Dendritic cell treated with granulocyte-macrophage colony-stimulating factor and Interleukin-4, amounts not matched to agents 40 ng/mL and 50 ng/mL, for 4 days (primary cell): ENCODE data around the gene PHLDB2.

Experiments used
- H3K27ac Mint-ChIP-seq: one replicate; pipeline ENCODE4 v1.8.0; 2022; ENCODE audit warnings: mild to moderate bottlenecking, mixed read lengths
- H3K27me3 Mint-ChIP-seq: one replicate; pipeline ENCODE4 v1.8.0; 2022; ENCODE audit warnings: mild to moderate bottlenecking, mixed read lengths
- H3K36me3 Mint-ChIP-seq: one replicate; pipeline ENCODE4 v1.8.0; 2022; ENCODE audit warnings: low read depth, mixed read lengths
- H3K4me1 Mint-ChIP-seq: one replicate; pipeline ENCODE4 v1.8.0; 2022; ENCODE audit warnings: low read depth, mixed read lengths
- H3K4me3 Mint-ChIP-seq: one replicate; pipeline ENCODE4 v1.8.0; 2022; ENCODE audit warnings: mild to moderate bottlenecking, moderate library complexity, mixed read lengths
- H3K9me3 Mint-ChIP-seq: one replicate; pipeline ENCODE4 v1.8.0; 2022; ENCODE audit warnings: mixed read lengths
- intact Hi-C: fragments of 100-400 bp; cut with micrococcal nuclease; formaldehyde crosslinking; loops from one replicate; pipeline ENCODE4 v1.15.0; 2022

Gene PHLDB2

GRCh38 chr3:112001526-112001925 lies 142.5 kb downstream of the PHLDB2 start:
- intact Hi-C loops: no loop called here
- H3K27me3 Mint-ChIP-seq: peaks cover 41% of the 10 kb centered on the region
- H3K9me3 Mint-ChIP-seq: no peaks in the 10 kb centered on the region
- no peaks in the 10 kb centered on the region for H3K36me3 Mint-ChIP-seq
- H3K27ac Mint-ChIP-seq: no peak overlapping the region
- peaks cover 22% of the 10 kb centered on the region for H3K4me1 Mint-ChIP-seq
- H3K4me3 Mint-ChIP-seq: no peak overlapping the region

- intact Hi-C loops: no loop called here
Observed at GRCh38 chr3:112002096-112002971, 143.3 kb downstream of the PHLDB2 start.

GRCh38 chr3:112003321-112004080 lies 144.4 kb downstream of the PHLDB2 start:
- H3K9me3 Mint-ChIP-seq: no peaks in the 10 kb centered on the region
- H3K27me3 Mint-ChIP-seq: peaks cover 29% of the 10 kb centered on the region
- H3K4me1 Mint-ChIP-seq: peaks cover 19% of the 10 kb centered on the region
- no peak overlapping the region for H3K27ac Mint-ChIP-seq
- no peak overlapping the region for H3K4me3 Mint-ChIP-seq
- H3K36me3 Mint-ChIP-seq: no peaks in the 10 kb centered on the region
- intact Hi-C loops: no loop called here

More at GRCh38 chr3:112002096-112002971, 143.3 kb downstream of the PHLDB2 start:
- H3K27ac Mint-ChIP-seq: no peak overlapping the region
- no peak overlapping the region for H3K4me3 Mint-ChIP-seq
- H3K9me3 Mint-ChIP-seq: no peaks in the 10 kb centered on the region
- H3K4me1 Mint-ChIP-seq: peaks cover 22% of the 10 kb centered on the region
- H3K36me3 Mint-ChIP-seq: no peaks in the 10 kb centered on the region
- H3K27me3 Mint-ChIP-seq: peaks cover 39% of the 10 kb centered on the region

- H3K9me3 Mint-ChIP-seq: no peaks in the 10 kb centered on the region
- no peaks in the 10 kb centered on the region for H3K36me3 Mint-ChIP-seq
- H3K4me3 Mint-ChIP-seq: no peak overlapping the region
- intact Hi-C loops: no loop called here
- H3K27ac Mint-ChIP-seq: no peak overlapping the region
- peaks cover 13% of the 10 kb centered on the region for H3K4me1 Mint-ChIP-seq
- peaks cover 22% of the 10 kb centered on the region for H3K27me3 Mint-ChIP-seq
Observed at GRCh38 chr3:112004187-112004586, 145.1 kb downstream of the PHLDB2 start.

- Mint-ChIP-seq H3K27ac (no peak overlapping the region), H3K4me3 (no peak overlapping the region), H3K27me3 (peaks cover 18% of the 10 kb centered on the region), H3K36me3 (no peaks in the 10 kb centered on the region), H3K4me1 (peaks cover 8% of the 10 kb centered on the region), H3K9me3 (no peaks in the 10 kb centered on the region)
- intact Hi-C loops: no loop called here
Observed at GRCh38 chr3:112004669-112005068, 145.6 kb downstream of the PHLDB2 start.

GRCh38 chr3:112005091-112005672 lies 146.1 kb downstream of the PHLDB2 start:
- H3K36me3 Mint-ChIP-seq: no peaks in the 10 kb centered on the region
- no peaks in the 10 kb centered on the region for H3K9me3 Mint-ChIP-seq
- H3K4me1 Mint-ChIP-seq: peaks cover 8% of the 10 kb centered on the region
- no peak overlapping the region for H3K27ac Mint-ChIP-seq
- H3K27me3 Mint-ChIP-seq: peaks cover 13% of the 10 kb centered on the region
- intact Hi-C loops: no loop called here
- H3K4me3 Mint-ChIP-seq: no peak overlapping the region

- Mint-ChIP-seq H3K9me3 (no peaks in the 10 kb centered on the region), H3K27me3 (peaks cover 1% of the 10 kb centered on the region), H3K4me3 (no peak overlapping the region), H3K36me3 (no peaks in the 10 kb centered on the region), H3K4me1 (peaks cover 3% of the 10 kb centered on the region), H3K27ac (no peak overlapping the region)
- intact Hi-C loops: no loop called here
Observed at GRCh38 chr3:112007633-112008032, 148.6 kb downstream of the PHLDB2 start.

- Mint-ChIP-seq H3K4me1 (peaks cover 12% of the 10 kb centered on the region), H3K27ac (no peak overlapping the region), H3K9me3 (no peaks in the 10 kb centered on the region), H3K27me3 (peaks cover 1% of the 10 kb centered on the region), H3K4me3 (no peak overlapping the region), H3K36me3 (no peaks in the 10 kb centered on the region)
- intact Hi-C loops: no loop called here
Observed at GRCh38 chr3:112009670-112010069, 150.6 kb downstream of the PHLDB2 start.

- no peaks in the 10 kb centered on the region for H3K9me3 Mint-ChIP-seq
- H3K4me1 Mint-ChIP-seq: peaks cover 12% of the 10 kb centered on the region
- H3K4me3 Mint-ChIP-seq: no peak overlapping the region
- no peak overlapping the region for H3K27ac Mint-ChIP-seq
- peaks cover 1% of the 10 kb centered on the region for H3K27me3 Mint-ChIP-seq
- intact Hi-C loops: no loop called here
- H3K36me3 Mint-ChIP-seq: no peaks in the 10 kb centered on the region
Observed at GRCh38 chr3:112010636-112011035, 151.6 kb downstream of the PHLDB2 start.

GRCh38 chr3:112011376-112011940 lies 152.4 kb downstream of the PHLDB2 start:
- intact Hi-C loops: no loop called here
- Mint-ChIP-seq H3K27ac (no peak overlapping the region), H3K4me3 (no peak overlapping the region), H3K9me3 (no peaks in the 10 kb centered on the region), H3K27me3 (peaks cover 1% of the 10 kb centered on the region), H3K4me1 (peaks cover 12% of the 10 kb centered on the region), H3K36me3 (no peaks in the 10 kb centered on the region)

- intact Hi-C loops: loop anchor here (2.0 kb wide), 1 partner anchor 24 kb away; no protein-coding TSS in a partner anchor
- no peak overlapping the region for H3K4me3 Mint-ChIP-seq
- no peak overlapping the region for H3K27ac Mint-ChIP-seq
- H3K9me3 Mint-ChIP-seq: no peaks in the 10 kb centered on the region
- no peaks in the 10 kb centered on the region for H3K36me3 Mint-ChIP-seq
- peaks cover 1% of the 10 kb centered on the region for H3K27me3 Mint-ChIP-seq
- H3K4me1 Mint-ChIP-seq: peaks cover 12% of the 10 kb centered on the region
Observed at GRCh38 chr3:112012205-112012992, 153.3 kb downstream of the PHLDB2 start.

- Mint-ChIP-seq H3K36me3 (no peaks in the 10 kb centered on the region), H3K4me1 (peaks cover 12% of the 10 kb centered on the region), H3K27ac (no peak overlapping the region), H3K4me3 (no peak overlapping the region), H3K9me3 (no peaks in the 10 kb centered on the region), H3K27me3 (peaks cover 1% of the 10 kb centered on the region)
- intact Hi-C loops: loop anchor here (1.0 to 2.0 kb wide), 2 partner anchors 24 to 296 kb away; no protein-coding TSS in a partner anchor
Observed at GRCh38 chr3:112013058-112013783, 154.2 kb downstream of the PHLDB2 start.

GRCh38 chr3:112013784-112014143 lies 154.7 kb downstream of the PHLDB2 start:
- Mint-ChIP-seq H3K4me3 (no peak overlapping the region), H3K4me1 (peaks cover 12% of the 10 kb centered on the region)

More at GRCh38 chr3:112013784-112014143, 154.7 kb downstream of the PHLDB2 start:
- no peak overlapping the region for H3K27ac Mint-ChIP-seq
- no peaks in the 10 kb centered on the region for H3K9me3 Mint-ChIP-seq
- no peaks in the 10 kb centered on the region for H3K36me3 Mint-ChIP-seq
- intact Hi-C loops: loop anchor here (1.0 to 2.0 kb wide), 2 partner anchors 25 to 296 kb away; no protein-coding TSS in a partner anchor
- peaks cover 1% of the 10 kb centered on the region for H3K27me3 Mint-ChIP-seq
